H9 (cell line): ENCODE results near the gene CD207. TPM values are rescaled to one million over a fixed set of nuclear protein-coding genes. Genes with fewer than 3 reads are reported as not detected.

Source experiments
- DNase-seq: peaks from one replicate; pipeline ENCODE4 v3.0.0-alpha.2; 2017
- H2AFZ ChIP-seq: one replicate; pipeline ENCODE4 v1.6.1; 2013; ENCODE audit warnings: mild to moderate bottlenecking, low read length, control low read depth, moderate library complexity
- H2AK5ac ChIP-seq: 2 replicates; pipeline ENCODE4 v1.6.1; 2013; ENCODE audit warnings: low read length, control low read depth, mixed read lengths; ENCODE audit not compliant: insufficient read length
- H2BK120ac ChIP-seq: one replicate; pipeline ENCODE4 v1.6.1; 2013; ENCODE audit warnings: low read depth, mild to moderate bottlenecking, low read length, control low read depth, inconsistent platforms; ENCODE audit not compliant: poor library complexity, severe bottlenecking
- H2BK12ac ChIP-seq: 2 replicates; pipeline ENCODE4 v1.6.1; 2013; ENCODE audit warnings: low read length, control low read depth, mixed read lengths, low read depth; ENCODE audit not compliant: insufficient read length
- H2BK15ac ChIP-seq: 2 replicates; pipeline ENCODE4 v1.6.1; 2013; ENCODE audit warnings: low read depth, low read length, control low read depth
- H2BK20ac ChIP-seq: one replicate; pipeline ENCODE4 v1.6.1; 2013; ENCODE audit warnings: low read depth, mild to moderate bottlenecking, low read length, control low read depth, inconsistent platforms; ENCODE audit not compliant: poor library complexity, severe bottlenecking
- H2BK5ac ChIP-seq: 2 replicates; pipeline ENCODE4 v1.6.1; 2013; ENCODE audit warnings: low read length, control low read depth, mixed read lengths; ENCODE audit not compliant: insufficient read length
- H3K14ac ChIP-seq: 2 replicates; pipeline ENCODE4 v1.6.1; 2013; ENCODE audit warnings: low read length, control low read depth; ENCODE audit not compliant: insufficient read depth
- H3K18ac ChIP-seq: 2 replicates; pipeline ENCODE4 v1.6.1; 2013; ENCODE audit warnings: low read depth, mild to moderate bottlenecking, mixed read lengths, low read length, control low read depth; ENCODE audit not compliant: insufficient read length
- H3K23ac ChIP-seq: 2 replicates; pipeline ENCODE4 v1.6.1; 2013; ENCODE audit warnings: low read length, control low read depth, mixed read lengths, low read depth; ENCODE audit not compliant: insufficient read length
- H3K23me2 ChIP-seq: 2 replicates; pipeline ENCODE4 v1.6.1; 2013; ENCODE audit warnings: low read depth, mild to moderate bottlenecking, mixed read lengths, low read length, control low read depth; ENCODE audit not compliant: insufficient read length, poor library complexity, severe bottlenecking
- H3K27ac ChIP-seq: 2 replicates; pipeline ENCODE4 v1.5.1; 2013; ENCODE audit warnings: low read length, control low read depth, mixed read lengths, low read depth; ENCODE audit not compliant: insufficient read length
- H3K27me3 ChIP-seq: 2 replicates; pipeline ENCODE4 v1.6.1; 2013; ENCODE audit warnings: low read length, control low read depth, inconsistent platforms; ENCODE audit not compliant: insufficient read depth
- H3K4ac ChIP-seq: 2 replicates; pipeline ENCODE4 v1.6.1; 2013; ENCODE audit warnings: low read depth, mild to moderate bottlenecking, control low read depth, inconsistent platforms, low read length, moderate library complexity
- H3K4me1 ChIP-seq: 2 replicates; pipeline ENCODE4 v1.6.1; 2013; ENCODE audit warnings: low read length, control low read depth, inconsistent platforms; ENCODE audit not compliant: insufficient read depth
- H3K4me2 ChIP-seq: 2 replicates; pipeline ENCODE4 v1.6.1; 2013; ENCODE audit warnings: low read length, control low read depth, mixed read lengths; ENCODE audit not compliant: insufficient read length, insufficient read depth
- H3K56ac ChIP-seq: 2 replicates; pipeline ENCODE4 v1.6.1; 2013; ENCODE audit warnings: low read depth, mild to moderate bottlenecking, mixed read lengths, low read length, control low read depth; ENCODE audit not compliant: insufficient read length
- H3K79me1 ChIP-seq: 2 replicates; pipeline ENCODE4 v1.6.1; 2013; ENCODE audit warnings: low read depth, mild to moderate bottlenecking, moderate library complexity, low read length, control low read depth, inconsistent platforms; ENCODE audit not compliant: insufficient read depth, poor library complexity, severe bottlenecking
- H3K79me2 ChIP-seq: 2 replicates; pipeline ENCODE4 v1.6.1; 2013; ENCODE audit warnings: low read length, control low read depth, inconsistent platforms; ENCODE audit not compliant: insufficient read depth
- H3K9ac ChIP-seq: 2 replicates; pipeline ENCODE4 v1.6.1; 2013; ENCODE audit warnings: low read length, control low read depth, mixed read lengths; ENCODE audit not compliant: insufficient read length; ENCODE audit errors: extremely low read depth
- H3K9me3 ChIP-seq: one replicate; pipeline ENCODE4 v1.6.1; 2013; ENCODE audit warnings: low read depth, low read length, inconsistent platforms; ENCODE audit not compliant: control insufficient read depth
- H3T11ph ChIP-seq: one replicate; pipeline ENCODE4 v1.6.1; 2013; ENCODE audit warnings: mild to moderate bottlenecking, low read length, control low read depth, inconsistent platforms
- H4K20me1 ChIP-seq: one replicate; pipeline ENCODE4 v1.6.1; 2013; ENCODE audit not compliant: control insufficient read depth, insufficient read length, insufficient read depth
- H4K5ac ChIP-seq: 2 replicates; pipeline ENCODE4 v1.6.1; 2013; ENCODE audit warnings: low read depth, mild to moderate bottlenecking, mixed read lengths, low read length, control low read depth; ENCODE audit not compliant: insufficient read length
- H4K8ac ChIP-seq: replicated peaks from 2 replicates; pipeline ENCODE4 v1.6.1; 2013; ENCODE audit warnings: low read length, control low read depth, mixed read lengths, low read depth; ENCODE audit not compliant: insufficient read length
- H4K91ac ChIP-seq: 2 replicates; pipeline ENCODE4 v1.6.1; 2013; ENCODE audit warnings: low read depth, mild to moderate bottlenecking, moderate library complexity, mixed read lengths, low read length, control low read depth; ENCODE audit not compliant: insufficient read length
- H3K27ac Mint-ChIP-seq, 3 experiments: 2 replicates in 2 of 3; 3 replicates in 1 of 3; pipeline ENCODE4 v1.8.0; 2020 to 2021; ENCODE audit warnings: mixed read lengths in 3 of 3, mild to moderate bottlenecking in 1 of 3, moderate library complexity in 1 of 3
- H3K27me3 Mint-ChIP-seq: 2 replicates; pipeline ENCODE4 v1.8.0; 2021; ENCODE audit warnings: low read depth, mild to moderate bottlenecking, moderate library complexity, mixed read lengths
- H3K36me3 Mint-ChIP-seq, 3 experiments: 2 replicates in 2 of 3; 3 replicates in 1 of 3; pipeline ENCODE4 v1.8.0; 2020 to 2021; ENCODE audit warnings: low read depth in 3 of 3, mixed read lengths in 3 of 3; ENCODE audit not compliant: insufficient read depth in 1 of 3
- H3K4me1 Mint-ChIP-seq, 2 experiments: 2 replicates each; pipeline ENCODE4 v1.8.0; 2020; ENCODE audit warnings: mixed read lengths in 2 of 2
- H3K4me3 Mint-ChIP-seq, 2 experiments: 2 replicates in 1 of 2; 3 replicates in 1 of 2; pipeline ENCODE4 v1.8.0; 2020 to 2021; ENCODE audit warnings: mild to moderate bottlenecking in 2 of 2, mixed read lengths in 2 of 2, moderate library complexity in 1 of 2
- H3K9me3 Mint-ChIP-seq, 2 experiments: 2 replicates in 1 of 2; 3 replicates in 1 of 2; pipeline ENCODE4 v1.8.0; 2020; ENCODE audit warnings: mild to moderate bottlenecking in 2 of 2, mixed read lengths in 2 of 2, moderate library complexity in 1 of 2
- CTCF ChIP-seq: fragments of 200-600 bp; sonication (generic); conservative IDR thresholded peaks from 3 replicates; pipeline ENCODE4 v1.8.0; 2021; ENCODE audit warnings: antibody characterized with exemption, mild to moderate bottlenecking
- WGBS: extraction: QIAGEN DNeasy Blood & Tissue Kit; methylation state at CpG from one replicate; pipeline ENCODE4 v1.1.7; 2013; ENCODE audit warnings: missing lambda C conversion rate, low lambda C conversion rate, mixed read lengths; ENCODE audit not compliant: insufficient read length; ENCODE audit errors: extremely low coverage; 5-methylcytosine and 5-hydroxymethylcytosine counted together
- total RNA-seq: library from RNA; stranded (reverse); gene quantifications from 2 replicates; pipeline ENCODE4 v1.2.1, GENCODE V29; 2021

The CD207 gene
- total RNA-seq, 1 experiment from 2014 or later, result not detected

- Histone ChIP-seq H2AK5ac (no peak overlapping the region), H3T11ph (no peak overlapping the region), H2BK120ac (no peak overlapping the region), H3K14ac (no peak overlapping the region), H3K56ac (no peak overlapping the region), H3K18ac (no peak overlapping the region), H3K27me3 (no peaks in the 10 kb centered on the region), H3K79me2 (no peaks in the 10 kb centered on the region), H3K27ac (no peak overlapping the region), H3K4me1 (peaks cover 2% of the 10 kb centered on the region; the same call in 1 of the 2 replicates), H3K9ac (no peak overlapping the region), H3K23me2 (no peaks in the 10 kb centered on the region), H4K8ac (no peak overlapping the region), H3K79me1 (no peaks in the 10 kb centered on the region), H3K4me2 (no peak overlapping the region), H4K5ac (no peak overlapping the region), H2BK20ac (no peak overlapping the region), H3K23ac (no peak overlapping the region), H4K91ac (no peak overlapping the region), H2AFZ (no peak overlapping the region), H3K9me3 (no peaks in the 10 kb centered on the region), H4K20me1 (no peaks in the 10 kb centered on the region), H2BK12ac (no peak overlapping the region), H2BK5ac (no peak overlapping the region), H3K4ac (no peak overlapping the region), H2BK15ac (no peak overlapping the region)
- no CpG with 5 or more reads among the region's 5 CpGs for WGBS
- H3K27me3 Mint-ChIP-seq, result peaks cover 38% of the 10 kb centered on the region
- no peaks in the 10 kb centered on the region for H3K9me3 Mint-ChIP-seq
- H3K27ac Mint-ChIP-seq, result no peak overlapping the region; a peak in 1 of 7 replicates
- no peak for DNase-seq
- TF ChIP-seq CTCF, result no peak
- peaks cover 16 to 20% of the 10 kb centered on the region in 2 experiments for H3K4me1 Mint-ChIP-seq
- H3K36me3 Mint-ChIP-seq, result no peaks in the 10 kb centered on the region
- H3K4me3 Mint-ChIP-seq, result no peak overlapping the region
Observed at GRCh38 chr2:70827388-70827787, 8.2 kb downstream of the CD207 start.
